Neural progenitor cell (in vitro differentiated cells): ENCODE measurements around the gene SPATA3.

ENCODE experiments used
- EZH2 ChIP-seq: fragments of 200-600 bp; sonication (generic); IDR thresholded peaks from 2 replicates; pipeline ENCODE4 v1.6.1; 2017; ENCODE audit warnings: antibody characterized with exemption, mild to moderate bottlenecking, moderate library complexity
- TF ChIP-seq, protein P1 (sequence below): fragments of 200-600 bp; sonication (generic); IDR thresholded peaks from 2 replicates; pipeline ENCODE4 v1.5.1; 2017; ENCODE audit warnings: antibody characterized with exemption, mild to moderate bottlenecking

DNA sequence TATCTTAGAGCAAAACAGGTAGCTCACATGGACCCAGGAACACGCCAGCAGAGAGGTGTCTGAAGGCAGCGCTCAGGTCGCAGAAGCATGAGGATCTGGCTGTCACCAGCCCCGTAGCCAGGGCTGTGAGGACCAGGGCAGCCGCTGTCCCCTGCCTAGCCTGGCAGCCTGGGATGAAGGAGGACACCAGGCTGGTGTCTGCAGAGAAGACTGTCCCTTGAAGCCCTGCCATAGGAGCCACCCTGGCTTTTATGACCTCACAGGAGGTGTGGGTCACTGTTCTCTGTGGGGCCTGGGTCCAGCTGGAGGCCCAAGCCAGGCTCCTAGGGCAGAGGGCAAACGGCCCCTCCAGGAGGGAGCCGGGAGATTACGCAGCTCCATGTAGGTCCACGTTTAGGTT is at the start of gene SPATA3:
- TF ChIP-seq, protein P1, sequence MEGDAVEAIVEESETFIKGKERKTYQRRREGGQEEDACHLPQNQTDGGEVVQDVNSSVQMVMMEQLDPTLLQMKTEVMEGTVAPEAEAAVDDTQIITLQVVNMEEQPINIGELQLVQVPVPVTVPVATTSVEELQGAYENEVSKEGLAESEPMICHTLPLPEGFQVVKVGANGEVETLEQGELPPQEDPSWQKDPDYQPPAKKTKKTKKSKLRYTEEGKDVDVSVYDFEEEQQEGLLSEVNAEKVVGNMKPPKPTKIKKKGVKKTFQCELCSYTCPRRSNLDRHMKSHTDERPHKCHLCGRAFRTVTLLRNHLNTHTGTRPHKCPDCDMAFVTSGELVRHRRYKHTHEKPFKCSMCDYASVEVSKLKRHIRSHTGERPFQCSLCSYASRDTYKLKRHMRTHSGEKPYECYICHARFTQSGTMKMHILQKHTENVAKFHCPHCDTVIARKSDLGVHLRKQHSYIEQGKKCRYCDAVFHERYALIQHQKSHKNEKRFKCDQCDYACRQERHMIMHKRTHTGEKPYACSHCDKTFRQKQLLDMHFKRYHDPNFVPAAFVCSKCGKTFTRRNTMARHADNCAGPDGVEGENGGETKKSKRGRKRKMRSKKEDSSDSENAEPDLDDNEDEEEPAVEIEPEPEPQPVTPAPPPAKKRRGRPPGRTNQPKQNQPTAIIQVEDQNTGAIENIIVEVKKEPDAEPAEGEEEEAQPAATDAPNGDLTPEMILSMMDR = no peak
- no peak for TF ChIP-seq EZH2
